GM19395 (cell line): ENCODE results near the gene ILK.

ENCODE experiments used
- ATAC-seq: cut with Tn5 transposase; IDR thresholded peaks from one replicate; pipeline ENCODE4 v1.9.1; 2021; ENCODE audit warnings: mild to moderate bottlenecking, moderate library complexity; ENCODE audit not compliant: unreplicated experiment

Gene ILK

GRCh38 chr11:6603287-6604080 lies at the start of gene ILK, which contains the start of gene RRP8:
Gene ILK (plus strand): TSS chr11:6603774. CDS start chr11:6604272, 498 bp downstream.
Gene RRP8 (minus strand): TSS chr11:6603616. CDS start chr11:6603502, 114 bp downstream.
- ATAC-seq, result peak; percentile 71

GRCh38 chr11:6554828-6555706 lies 48.5 kb upstream of the ILK start:
- no peak for ATAC-seq

GRCh38 chr11:6556139-6556949 lies 47.2 kb upstream of the ILK start:
- no peak for ATAC-seq

GRCh38 chr11:6557063-6557462 lies 46.5 kb upstream of the ILK start:
- ATAC-seq, result no peak

GRCh38 chr11:6557761-6558674 lies 45.6 kb upstream of the ILK start:
- ATAC-seq, result no peak

GRCh38 chr11:6559369-6559768 lies 44.2 kb upstream of the ILK start:
- no peak for ATAC-seq

GRCh38 chr11:6561288-6561687 lies 42.3 kb upstream of the ILK start:
- no peak for ATAC-seq

- ATAC-seq, result no peak
Measured at GRCh38 chr11:6563121-6563619, 40.4 kb upstream of the ILK start.

- ATAC-seq, result no peak
Measured at GRCh38 chr11:6563667-6564066, 39.9 kb upstream of the ILK start.

GRCh38 chr11:6565325-6565724 lies 38.2 kb upstream of the ILK start:
- no peak for ATAC-seq

GRCh38 chr11:6565988-6566703 lies 37.4 kb upstream of the ILK start:
- ATAC-seq, result no peak

- ATAC-seq, result no peak
Measured at GRCh38 chr11:6566704-6567370, 36.7 kb upstream of the ILK start.

GRCh38 chr11:6567371-6567745 lies 36.2 kb upstream of the ILK start:
- ATAC-seq, result no peak

GRCh38 chr11:6568191-6568918 lies 35.2 kb upstream of the ILK start:
- ATAC-seq, result no peak

GRCh38 chr11:6569706-6570105 lies 33.9 kb upstream of the ILK start:
- ATAC-seq, result no peak

- ATAC-seq, result no peak
Measured at GRCh38 chr11:6570691-6571427, 32.7 kb upstream of the ILK start.

GRCh38 chr11:6571434-6572008 lies 32.1 kb upstream of the ILK start:
- ATAC-seq, result no peak
